WTC11 (cell line): ENCODE measurements around the gene PCDHA3. TPM values are rescaled to one million over a fixed set of nuclear protein-coding genes. Genes with fewer than 3 reads are reported as not detected.

Experiments used
- ATAC-seq: fragments of 200-7000 bp; cut with Tn5 transposase; 2 replicates; pipeline ENCODE4 v1.10.0; 2021; ENCODE audit warnings: mild to moderate bottlenecking, moderate library complexity
- CTCF ChIA-PET: fragments of 300-600 bp; sonication (Branson Sonifier 250); formaldehyde crosslinking; loops from one replicate; lab custom pipeline; 2021; ENCODE audit warnings: antibody characterized with exemption; lab: Charles Lee
- POLR2A ChIA-PET: fragments of 350-600 bp; sonication (Branson Sonifier 250); formaldehyde crosslinking; loops from one replicate; lab custom pipeline; 2021; ENCODE audit warnings: antibody characterized with exemption; lab: Charles Lee
- DNase-seq: peaks from one replicate; pipeline ENCODE4 v3.0.0; 2021; ENCODE audit warnings: low spot score
- H3K27ac Mint-ChIP-seq: 2 replicates; pipeline ENCODE4 v1.8.0; 2021; ENCODE audit warnings: mixed read lengths
- H3K27me3 Mint-ChIP-seq: 2 replicates; pipeline ENCODE4 v1.8.0; 2021; ENCODE audit warnings: low read depth, mild to moderate bottlenecking, moderate library complexity, mixed read lengths
- H3K36me3 Mint-ChIP-seq: 2 replicates; pipeline ENCODE4 v1.8.0; 2021; ENCODE audit warnings: mixed read lengths
- H3K4me1 Mint-ChIP-seq: 2 replicates; pipeline ENCODE4 v1.8.0; 2022; ENCODE audit warnings: mixed read lengths
- H3K4me3 Mint-ChIP-seq: 2 replicates; pipeline ENCODE4 v1.8.0; 2021; ENCODE audit warnings: mild to moderate bottlenecking, moderate library complexity, mixed read lengths
- H3K9me3 Mint-ChIP-seq: 2 replicates; pipeline ENCODE4 v1.8.0; 2021; ENCODE audit warnings: mixed read lengths
- CREB1 ChIP-seq: sonication (generic); formaldehyde crosslinking; IDR thresholded peaks from 2 replicates; pipeline ENCODE4 v1.8.0; 2023; ENCODE audit warnings: mild to moderate bottlenecking, missing genetic modification reagents
- FOXK1 ChIP-seq: sonication (generic); formaldehyde crosslinking; IDR thresholded peaks from 2 replicates; pipeline ENCODE4 v1.8.0; 2022; ENCODE audit warnings: mild to moderate bottlenecking, moderate library complexity, missing genetic modification reagents
- GABPB1 ChIP-seq: sonication (generic); formaldehyde crosslinking; IDR thresholded peaks from 2 replicates; pipeline ENCODE4 v1.8.1; 2023; ENCODE audit warnings: mild to moderate bottlenecking, missing genetic modification reagents
- MXD4 ChIP-seq: fragments of 250-450 bp; sonication (Bioruptor Pico); IDR thresholded peaks from 2 replicates; pipeline ENCODE4 v1.8.0; 2021; ENCODE audit warnings: mild to moderate bottlenecking, moderate library complexity, borderline replicate concordance
- SP1 ChIP-seq: sonication (generic); formaldehyde crosslinking; conservative IDR thresholded peaks from 2 replicates; pipeline ENCODE4 v1.8.1; 2022; ENCODE audit warnings: missing genetic modification reagents
- TEAD1 ChIP-seq: sonication (generic); formaldehyde crosslinking; IDR thresholded peaks from 2 replicates; pipeline ENCODE4 v1.8.0; 2022; ENCODE audit warnings: mild to moderate bottlenecking, missing genetic modification reagents
- ZNF232 ChIP-seq: sonication (generic); formaldehyde crosslinking; IDR thresholded peaks from 2 replicates; pipeline ENCODE4 v1.8.0; 2022; ENCODE audit warnings: mild to moderate bottlenecking, missing genetic modification reagents
- ZNF671 ChIP-seq: fragments of 250-450 bp; sonication (Bioruptor Pico); IDR thresholded peaks from 2 replicates; pipeline ENCODE4 v1.8.0; 2021; ENCODE audit warnings: mild to moderate bottlenecking
- total RNA-seq: library from RNA; stranded (reverse); gene quantifications from 3 replicates; pipeline ENCODE4 v1.2.3, GENCODE V29; 2021
- TF ChIP-seq, protein P1 (sequence below): sonication (generic); formaldehyde crosslinking; IDR thresholded peaks from 2 replicates; pipeline ENCODE4 v1.8.1; 2023; ENCODE audit warnings: mild to moderate bottlenecking, missing genetic modification reagents
- TF ChIP-seq, protein P2 (sequence below): sonication (generic); formaldehyde crosslinking; IDR thresholded peaks from 2 replicates; pipeline ENCODE4 v1.8.1; 2023; ENCODE audit warnings: mild to moderate bottlenecking, missing genetic modification reagents, borderline replicate concordance
- TF ChIP-seq, protein P3 (sequence below): sonication (generic); formaldehyde crosslinking; IDR thresholded peaks from 2 replicates; pipeline ENCODE4 v1.8.1; 2023; ENCODE audit warnings: mild to moderate bottlenecking, missing genetic modification reagents, moderate library complexity
- TF ChIP-seq, protein P4 (sequence below): sonication (generic); formaldehyde crosslinking; conservative IDR thresholded peaks from 2 replicates; pipeline ENCODE4 v1.8.1; 2022; ENCODE audit warnings: mild to moderate bottlenecking, missing genetic modification reagents
- TF ChIP-seq, protein P5 (sequence below): sonication (generic); formaldehyde crosslinking; IDR thresholded peaks from 2 replicates; pipeline ENCODE4 v1.8.0; 2022; ENCODE audit warnings: mild to moderate bottlenecking, missing genetic modification reagents
- TF ChIP-seq, protein P6 (sequence below): fragments of 200-600 bp; IDR thresholded peaks from 2 replicates; pipeline ENCODE4 v1.8.0; 2022; ENCODE audit warnings: antibody characterized with exemption
- TF ChIP-seq, protein P7 (sequence below): sonication (generic); formaldehyde crosslinking; IDR thresholded peaks from 2 replicates; pipeline ENCODE4 v1.8.1; 2023; ENCODE audit warnings: mild to moderate bottlenecking, moderate library complexity, missing genetic modification reagents

The PCDHA3 gene
- total RNA-seq, 1 experiment from 2014 or later, result 3.4 TPM

DNA sequence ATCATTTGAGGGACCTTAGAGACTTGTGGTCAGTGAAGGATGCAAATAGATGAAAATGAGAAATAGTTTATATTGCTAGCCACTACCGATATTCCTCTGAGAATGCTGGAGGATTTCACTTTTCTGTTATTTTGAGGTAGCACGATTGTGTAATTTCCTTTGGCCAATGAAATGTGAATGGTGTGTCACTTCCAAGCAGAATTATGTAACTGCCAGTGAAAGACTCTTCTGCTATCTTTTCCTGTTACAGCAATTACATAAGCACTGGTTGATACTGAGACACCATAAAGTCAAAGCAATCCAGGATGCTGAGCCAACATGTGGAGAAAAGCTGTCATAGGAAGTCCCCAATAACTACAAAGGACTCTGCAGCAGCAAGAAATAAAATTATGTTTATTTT, 9.8 kb upstream of the PCDHA3 start (continued):
- TF ChIP-seq, protein P1, sequence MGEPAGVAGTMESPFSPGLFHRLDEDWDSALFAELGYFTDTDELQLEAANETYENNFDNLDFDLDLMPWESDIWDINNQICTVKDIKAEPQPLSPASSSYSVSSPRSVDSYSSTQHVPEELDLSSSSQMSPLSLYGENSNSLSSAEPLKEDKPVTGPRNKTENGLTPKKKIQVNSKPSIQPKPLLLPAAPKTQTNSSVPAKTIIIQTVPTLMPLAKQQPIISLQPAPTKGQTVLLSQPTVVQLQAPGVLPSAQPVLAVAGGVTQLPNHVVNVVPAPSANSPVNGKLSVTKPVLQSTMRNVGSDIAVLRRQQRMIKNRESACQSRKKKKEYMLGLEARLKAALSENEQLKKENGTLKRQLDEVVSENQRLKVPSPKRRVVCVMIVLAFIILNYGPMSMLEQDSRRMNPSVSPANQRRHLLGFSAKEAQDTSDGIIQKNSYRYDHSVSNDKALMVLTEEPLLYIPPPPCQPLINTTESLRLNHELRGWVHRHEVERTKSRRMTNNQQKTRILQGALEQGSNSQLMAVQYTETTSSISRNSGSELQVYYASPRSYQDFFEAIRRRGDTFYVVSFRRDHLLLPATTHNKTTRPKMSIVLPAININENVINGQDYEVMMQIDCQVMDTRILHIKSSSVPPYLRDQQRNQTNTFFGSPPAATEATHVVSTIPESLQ, result no peak
- TF ChIP-seq ZNF232 (CRISPR knock-in tag), result no peak
- TF ChIP-seq, protein P2, sequence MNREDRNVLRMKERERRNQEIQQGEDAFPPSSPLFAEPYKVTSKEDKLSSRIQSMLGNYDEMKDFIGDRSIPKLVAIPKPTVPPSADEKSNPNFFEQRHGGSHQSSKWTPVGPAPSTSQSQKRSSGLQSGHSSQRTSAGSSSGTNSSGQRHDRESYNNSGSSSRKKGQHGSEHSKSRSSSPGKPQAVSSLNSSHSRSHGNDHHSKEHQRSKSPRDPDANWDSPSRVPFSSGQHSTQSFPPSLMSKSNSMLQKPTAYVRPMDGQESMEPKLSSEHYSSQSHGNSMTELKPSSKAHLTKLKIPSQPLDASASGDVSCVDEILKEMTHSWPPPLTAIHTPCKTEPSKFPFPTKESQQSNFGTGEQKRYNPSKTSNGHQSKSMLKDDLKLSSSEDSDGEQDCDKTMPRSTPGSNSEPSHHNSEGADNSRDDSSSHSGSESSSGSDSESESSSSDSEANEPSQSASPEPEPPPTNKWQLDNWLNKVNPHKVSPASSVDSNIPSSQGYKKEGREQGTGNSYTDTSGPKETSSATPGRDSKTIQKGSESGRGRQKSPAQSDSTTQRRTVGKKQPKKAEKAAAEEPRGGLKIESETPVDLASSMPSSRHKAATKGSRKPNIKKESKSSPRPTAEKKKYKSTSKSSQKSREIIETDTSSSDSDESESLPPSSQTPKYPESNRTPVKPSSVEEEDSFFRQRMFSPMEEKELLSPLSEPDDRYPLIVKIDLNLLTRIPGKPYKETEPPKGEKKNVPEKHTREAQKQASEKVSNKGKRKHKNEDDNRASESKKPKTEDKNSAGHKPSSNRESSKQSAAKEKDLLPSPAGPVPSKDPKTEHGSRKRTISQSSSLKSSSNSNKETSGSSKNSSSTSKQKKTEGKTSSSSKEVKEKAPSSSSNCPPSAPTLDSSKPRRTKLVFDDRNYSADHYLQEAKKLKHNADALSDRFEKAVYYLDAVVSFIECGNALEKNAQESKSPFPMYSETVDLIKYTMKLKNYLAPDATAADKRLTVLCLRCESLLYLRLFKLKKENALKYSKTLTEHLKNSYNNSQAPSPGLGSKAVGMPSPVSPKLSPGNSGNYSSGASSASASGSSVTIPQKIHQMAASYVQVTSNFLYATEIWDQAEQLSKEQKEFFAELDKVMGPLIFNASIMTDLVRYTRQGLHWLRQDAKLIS (CRISPR knock-in tag), result no peak
- TF ChIP-seq SP1 (CRISPR knock-in tag), result no peak
- no peak for TF ChIP-seq MXD4 (CRISPR knock-in tag)

DNA sequence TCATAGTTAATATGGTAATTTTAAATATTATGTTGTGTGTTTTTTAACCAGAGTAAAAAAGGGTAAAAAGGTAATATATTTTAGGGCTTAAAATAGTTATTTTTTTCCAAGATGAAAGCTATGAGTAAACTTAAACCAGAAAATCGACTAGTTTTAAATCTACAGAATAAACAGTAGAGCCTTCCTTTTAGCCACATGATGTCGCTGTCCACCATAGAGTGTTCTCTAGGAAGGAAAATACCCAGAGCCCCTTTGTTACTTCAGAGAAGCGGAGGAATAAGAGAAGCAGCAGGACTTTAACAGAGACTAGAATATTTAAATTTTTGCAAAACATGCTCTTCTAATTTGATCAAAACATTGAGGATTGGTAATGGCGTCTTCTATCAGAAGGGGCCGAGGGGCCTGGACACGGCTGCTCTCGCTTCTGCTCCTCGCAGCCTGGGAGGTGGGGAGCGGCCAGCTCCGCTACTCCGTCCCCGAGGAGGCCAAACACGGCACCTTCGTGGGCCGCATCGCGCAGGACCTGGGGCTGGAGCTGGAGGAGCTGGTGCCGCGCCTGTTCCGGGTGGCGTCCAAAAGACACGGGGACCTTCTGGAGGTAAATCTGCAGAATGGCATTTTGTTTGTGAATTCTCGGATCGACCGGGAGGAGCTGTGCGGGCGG, 6.1 kb upstream of the PCDHA3 start, which contains the start of gene PCDHA2:
TSS of gene PCDHA2 (plus strand) at position 258 of the 664 bp plus-strand sequence.
- Mint-ChIP-seq H3K9me3 (no peaks in the 10 kb centered on the region; the same call in 1 of the 2 replicates), H3K4me1 (peaks cover 4% of the 10 kb centered on the region; the same call in 1 of the 2 replicates), H3K27me3 (no peaks in the 10 kb centered on the region), H3K4me3 (peak within 1 kb of the TSS; percentile 87), H3K36me3 (peaks cover 11% of the 10 kb centered on the region), H3K27ac (peak within 1 kb of the TSS; percentile 49; the same call in 1 of the 2 replicates)
- no peak for DNase-seq
- TF ChIP-seq, protein P3, sequence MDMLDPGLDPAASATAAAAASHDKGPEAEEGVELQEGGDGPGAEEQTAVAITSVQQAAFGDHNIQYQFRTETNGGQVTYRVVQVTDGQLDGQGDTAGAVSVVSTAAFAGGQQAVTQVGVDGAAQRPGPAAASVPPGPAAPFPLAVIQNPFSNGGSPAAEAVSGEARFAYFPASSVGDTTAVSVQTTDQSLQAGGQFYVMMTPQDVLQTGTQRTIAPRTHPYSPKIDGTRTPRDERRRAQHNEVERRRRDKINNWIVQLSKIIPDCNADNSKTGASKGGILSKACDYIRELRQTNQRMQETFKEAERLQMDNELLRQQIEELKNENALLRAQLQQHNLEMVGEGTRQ (CRISPR knock-in tag), result no peak
- TF ChIP-seq, protein P4, sequence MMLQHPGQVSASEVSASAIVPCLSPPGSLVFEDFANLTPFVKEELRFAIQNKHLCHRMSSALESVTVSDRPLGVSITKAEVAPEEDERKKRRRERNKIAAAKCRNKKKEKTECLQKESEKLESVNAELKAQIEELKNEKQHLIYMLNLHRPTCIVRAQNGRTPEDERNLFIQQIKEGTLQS (CRISPR knock-in tag), result no peak
- TF ChIP-seq, protein P5, sequence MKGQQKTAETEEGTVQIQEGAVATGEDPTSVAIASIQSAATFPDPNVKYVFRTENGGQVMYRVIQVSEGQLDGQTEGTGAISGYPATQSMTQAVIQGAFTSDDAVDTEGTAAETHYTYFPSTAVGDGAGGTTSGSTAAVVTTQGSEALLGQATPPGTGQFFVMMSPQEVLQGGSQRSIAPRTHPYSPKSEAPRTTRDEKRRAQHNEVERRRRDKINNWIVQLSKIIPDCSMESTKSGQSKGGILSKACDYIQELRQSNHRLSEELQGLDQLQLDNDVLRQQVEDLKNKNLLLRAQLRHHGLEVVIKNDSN, result no peak
- no peak for TF ChIP-seq ZNF671 (CRISPR knock-in tag)
- TF ChIP-seq TEAD1, result no peak
- no peak for TF ChIP-seq GABPB1
- TF ChIP-seq, protein P6, sequence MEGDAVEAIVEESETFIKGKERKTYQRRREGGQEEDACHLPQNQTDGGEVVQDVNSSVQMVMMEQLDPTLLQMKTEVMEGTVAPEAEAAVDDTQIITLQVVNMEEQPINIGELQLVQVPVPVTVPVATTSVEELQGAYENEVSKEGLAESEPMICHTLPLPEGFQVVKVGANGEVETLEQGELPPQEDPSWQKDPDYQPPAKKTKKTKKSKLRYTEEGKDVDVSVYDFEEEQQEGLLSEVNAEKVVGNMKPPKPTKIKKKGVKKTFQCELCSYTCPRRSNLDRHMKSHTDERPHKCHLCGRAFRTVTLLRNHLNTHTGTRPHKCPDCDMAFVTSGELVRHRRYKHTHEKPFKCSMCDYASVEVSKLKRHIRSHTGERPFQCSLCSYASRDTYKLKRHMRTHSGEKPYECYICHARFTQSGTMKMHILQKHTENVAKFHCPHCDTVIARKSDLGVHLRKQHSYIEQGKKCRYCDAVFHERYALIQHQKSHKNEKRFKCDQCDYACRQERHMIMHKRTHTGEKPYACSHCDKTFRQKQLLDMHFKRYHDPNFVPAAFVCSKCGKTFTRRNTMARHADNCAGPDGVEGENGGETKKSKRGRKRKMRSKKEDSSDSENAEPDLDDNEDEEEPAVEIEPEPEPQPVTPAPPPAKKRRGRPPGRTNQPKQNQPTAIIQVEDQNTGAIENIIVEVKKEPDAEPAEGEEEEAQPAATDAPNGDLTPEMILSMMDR, result 0 out of 2 replicates have a peak, but pooled peaks have one; percentile 10
- no peak for TF ChIP-seq CREB1 (CRISPR knock-in tag)
- TF ChIP-seq FOXK1, result no peak
- no peak for TF ChIP-seq ZNF232 (CRISPR knock-in tag)
- TF ChIP-seq, protein P7, sequence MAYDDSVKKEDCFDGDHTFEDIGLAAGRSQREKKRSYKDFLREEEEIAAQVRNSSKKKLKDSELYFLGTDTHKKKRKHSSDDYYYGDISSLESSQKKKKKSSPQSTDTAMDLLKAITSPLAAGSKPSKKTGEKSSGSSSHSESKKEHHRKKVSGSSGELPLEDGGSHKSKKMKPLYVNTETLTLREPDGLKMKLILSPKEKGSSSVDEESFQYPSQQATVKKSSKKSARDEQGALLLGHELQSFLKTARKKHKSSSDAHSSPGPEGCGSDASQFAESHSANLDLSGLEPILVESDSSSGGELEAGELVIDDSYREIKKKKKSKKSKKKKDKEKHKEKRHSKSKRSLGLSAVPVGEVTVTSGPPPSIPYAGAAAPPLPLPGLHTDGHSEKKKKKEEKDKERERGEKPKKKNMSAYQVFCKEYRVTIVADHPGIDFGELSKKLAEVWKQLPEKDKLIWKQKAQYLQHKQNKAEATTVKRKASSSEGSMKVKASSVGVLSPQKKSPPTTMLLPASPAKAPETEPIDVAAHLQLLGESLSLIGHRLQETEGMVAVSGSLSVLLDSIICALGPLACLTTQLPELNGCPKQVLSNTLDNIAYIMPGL (CRISPR knock-in tag), result 0 out of 2 replicates have a peak, but pooled peaks have one; percentile 37
- peak; percentile 89 for ATAC-seq
- POLR2A ChIA-PET, result no interaction called here
- CTCF ChIA-PET, result interaction anchor here (0.6 to 4.2 kb wide), 31 partner anchors 10 to 327 kb away, joined by 3 to 91 read pairs (median 4); partner anchors contain the start of genes EIF4EBP3, PCDHA1, PCDHA10 and PCDHA11
